GM12878 (cell line): Measurements from ENCODE around the gene LRFN2. TPM values are rescaled to one million over a fixed set of nuclear protein-coding genes. Genes with fewer than 3 reads are reported as not detected.

Experiments used
- ATAC-seq: fragments of 200-7000 bp; cut with Tn5 transposase; 3 replicates; pipeline ENCODE4 v1.9.1; 2020; ENCODE audit warnings: mild to moderate bottlenecking, moderate library complexity
- BruUV-seq: library from RNA; stranded (reverse); fragments of 400-500 nt; replicated peaks from 2 replicates; lab custom pipeline; 2021; lab: Mats Ljungman, UMichigan
- CTCF ChIA-PET: fragments of 300-600 bp; sonication (Branson Sonifier 250); formaldehyde crosslinking; extraction: SDS; loops from one replicate; lab custom pipeline; 2021; ENCODE audit warnings: inconsistent platforms; lab: Yijun Ruan, JAX
- POLR2A ChIA-PET: fragments of 350-600 bp; formaldehyde crosslinking; extraction: SDS; loops from one replicate; lab custom pipeline; 2021; ENCODE audit warnings: inconsistent platforms; lab: Charles Lee
- RAD21 ChIA-PET: fragments of 300-600 bp; sonication (Branson Sonifier 250); formaldehyde crosslinking; loops from one replicate; lab custom pipeline; 2023; ENCODE audit warnings: antibody characterized with exemption; ENCODE audit not compliant: unreplicated experiment; lab: Charles Lee
- SMC1A ChIA-PET: fragments of 300-600 bp; sonication (Branson Sonifier 250); formaldehyde crosslinking; loops from one replicate; lab custom pipeline; 2023; ENCODE audit not compliant: unreplicated experiment, uncharacterized antibody; lab: Charles Lee
- DNase-seq: peaks from one replicate; pipeline ENCODE4 v3.0.0-alpha.2; 2011; ENCODE audit warnings: low read depth, low spot score
- FAIRE-seq: peaks from 3 replicates; lab custom pipeline; 2011; peaks lifted over from hg19 to GRCh38; lab: Jason Lieb, UNC
- H2AFZ ChIP-seq: 2 replicates; pipeline ENCODE4 v1.6.0; 2011; ENCODE audit warnings: low read depth, low read length, control low read depth; ENCODE audit not compliant: control insufficient read depth
- H3K27ac ChIP-seq: 2 replicates; pipeline ENCODE4 v1.5.1; 2011; ENCODE audit warnings: control low read depth; ENCODE audit not compliant: control insufficient read depth, insufficient read depth
- H3K27me3 ChIP-seq, 2 experiments: replicated peaks in 1 of 2; 2 replicates each; pipeline versions ENCODE4 v1.6.0 to v1.6.1; 2011; ENCODE audit warnings: low read length in 1 of 2; ENCODE audit not compliant: control insufficient read depth in 2 of 2, insufficient read depth in 2 of 2
- H3K36me3 ChIP-seq, 2 experiments: 2 replicates each; pipeline ENCODE4 v1.5.1; 2011; ENCODE audit warnings: low read length in 1 of 2; ENCODE audit not compliant: control insufficient read depth in 2 of 2, insufficient read depth in 2 of 2
- H3K4me1 ChIP-seq: 2 replicates; pipeline ENCODE4 v1.6.1; 2011; ENCODE audit warnings: mild to moderate bottlenecking, low read length, moderate library complexity, mixed read lengths; ENCODE audit not compliant: control insufficient read depth, insufficient read depth
- H3K4me2 ChIP-seq: 2 replicates; pipeline ENCODE4 v1.6.0; 2011; ENCODE audit warnings: control low read depth; ENCODE audit not compliant: control insufficient read depth, insufficient read depth
- H3K4me3 ChIP-seq: fragments of 200-600 bp; sonication (generic); 2 replicates; pipeline ENCODE4 v1.5.1; 2016
- H3K79me2 ChIP-seq: 2 replicates; pipeline ENCODE4 v1.6.0; 2011; ENCODE audit warnings: low read length; ENCODE audit not compliant: control insufficient read depth, insufficient read depth
- H3K9ac ChIP-seq: 2 replicates; pipeline ENCODE4 v1.8.0; 2011; ENCODE audit warnings: low read length, control low read depth, mixed read lengths; ENCODE audit not compliant: control insufficient read depth, insufficient read depth
- H3K9me3 ChIP-seq: replicated peaks from 3 replicates; pipeline ENCODE4 v1.5.1; 2011; ENCODE audit warnings: mild to moderate bottlenecking, low read length; ENCODE audit not compliant: control insufficient read depth, insufficient read depth
- H4K20me1 ChIP-seq: 2 replicates; pipeline ENCODE4 v1.6.0; 2011; ENCODE audit not compliant: control insufficient read depth, insufficient read depth
- CEBPB ChIP-seq, 2 experiments: fragments of 150-350 bp in 1 of 2; IDR thresholded peaks; 2 replicates each; pipeline ENCODE4 v1.6.1; 2012 to 2014; ENCODE audit warnings: low read depth in 2 of 2, low read length in 2 of 2, borderline replicate concordance in 1 of 2, inconsistent platforms in 1 of 2
- DPF2 ChIP-seq: fragments of 450-650 bp; IDR thresholded peaks from 2 replicates; pipeline ENCODE4 v1.6.1; 2017; ENCODE audit warnings: mild to moderate bottlenecking
- MYB ChIP-seq: fragments of 150-350 bp; IDR thresholded peaks from 2 replicates; pipeline ENCODE4 v1.6.1; 2014; ENCODE audit warnings: mild to moderate bottlenecking, low read depth, low read length, borderline replicate concordance
- SMC3 ChIP-seq: IDR thresholded peaks from 2 replicates; pipeline ENCODE4 v1.6.1; 2011; ENCODE audit warnings: low read length, improper control_type of control experiment, borderline replicate concordance
- SPI1 ChIP-seq: IDR thresholded peaks from 2 replicates; pipeline ENCODE4 v1.6.1; 2011; ENCODE audit warnings: low read depth, mild to moderate bottlenecking, low read length, moderate library complexity, borderline replicate concordance; ENCODE audit not compliant: insufficient read depth
- TARDBP ChIP-seq: IDR thresholded peaks from 2 replicates; pipeline ENCODE4 v1.6.1; 2016; ENCODE audit warnings: borderline replicate concordance
- ZNF24 ChIP-seq: fragments of 450-650 bp; IDR thresholded peaks from 2 replicates; pipeline ENCODE4 v1.6.1; 2017; ENCODE audit warnings: antibody characterized with exemption, mild to moderate bottlenecking
- WGBS: methylation state at CpG from one replicate; pipeline ENCODE4 v1.1.6; 2016; ENCODE audit warnings: low lambda C conversion rate; ENCODE audit not compliant: insufficient replicate concordance, insufficient coverage; ENCODE audit errors: missing lambda C conversion rate; 5-methylcytosine and 5-hydroxymethylcytosine counted together
- in situ Hi-C: fragments of 300-500 bp; cut with MboI; formaldehyde crosslinking; loops from 9 replicates; pipeline ENCODE4 v1.14.3; 2018; ENCODE audit warnings: mixed read lengths
- intact Hi-C: fragments of 100-400 bp; cut with micrococcal nuclease; formaldehyde crosslinking; loops from one replicate; pipeline ENCODE4 v1.14.2; 2022; ENCODE audit not compliant: unreplicated experiment
- polyA plus RNA-seq, 11 experiments: library from polyadenylated mRNA; depleted of rRNA in 4 of 11; unstranded in 6 of 11; stranded (reverse) in 5 of 11; fragments of >200 nt; fragmentation: Nextera tagmentation in 4 of 11; fragmentation: Illumina TruSeq in 1 of 11; extraction: Ambion mirVana in 4 of 11; extraction: Trizol in 1 of 11; gene quantifications; 1 replicate in 1 of 11; 2 replicates in 10 of 11; pipeline versions ENCODE4 v1.2.1 to v1.2.3, GENCODE V29; 2011 to 2016; ENCODE audit warnings: inconsistent platforms in 2 of 11, missing spikeins in 2 of 11, low read depth in 1 of 11
- total RNA-seq, 4 experiments: library from RNA; depleted of rRNA in 3 of 4; stranded (reverse); fragments of >200 nt in 3 of 4; fragmentation: Illumina TruSeq in 1 of 4; extraction: Trizol in 1 of 4; gene quantifications; 2 replicates each; pipeline versions ENCODE4 v1.2.1 to v1.2.3, GENCODE V29; 2013 to 2021
- TF ChIP-seq, protein P1 (sequence below): IDR thresholded peaks from 2 replicates; pipeline ENCODE4 v1.6.1; 2011; ENCODE audit warnings: low read depth, mild to moderate bottlenecking, low read length, moderate library complexity, borderline replicate concordance; ENCODE audit errors: extremely low read depth
- TF ChIP-seq, protein P2 (sequence below): IDR thresholded peaks from 2 replicates; pipeline ENCODE4 v1.6.1; 2011; ENCODE audit warnings: borderline replicate concordance, low read depth, mild to moderate bottlenecking, moderate library complexity, mixed read lengths, low read length; ENCODE audit not compliant: insufficient read depth; ENCODE audit errors: extremely low read length
- TF ChIP-seq, protein P3 (sequence below): fragments of 450-650 bp; formaldehyde crosslinking; IDR thresholded peaks from 2 replicates; pipeline ENCODE4 v1.4.0; 2020; ENCODE audit warnings: mild to moderate bottlenecking, moderate library complexity
- TF ChIP-seq, protein P4 (sequence below): fragments of 450-650 bp; IDR thresholded peaks from 2 replicates; pipeline ENCODE4 v1.6.1; 2017; ENCODE audit warnings: antibody characterized with exemption, mild to moderate bottlenecking, moderate library complexity

Gene LRFN2
- total and polyA plus RNA-seq, 10 of the 15 experiments (the other 5 are each of a cell fraction or from before 2014, with no cell fraction given): not detected

DNA sequence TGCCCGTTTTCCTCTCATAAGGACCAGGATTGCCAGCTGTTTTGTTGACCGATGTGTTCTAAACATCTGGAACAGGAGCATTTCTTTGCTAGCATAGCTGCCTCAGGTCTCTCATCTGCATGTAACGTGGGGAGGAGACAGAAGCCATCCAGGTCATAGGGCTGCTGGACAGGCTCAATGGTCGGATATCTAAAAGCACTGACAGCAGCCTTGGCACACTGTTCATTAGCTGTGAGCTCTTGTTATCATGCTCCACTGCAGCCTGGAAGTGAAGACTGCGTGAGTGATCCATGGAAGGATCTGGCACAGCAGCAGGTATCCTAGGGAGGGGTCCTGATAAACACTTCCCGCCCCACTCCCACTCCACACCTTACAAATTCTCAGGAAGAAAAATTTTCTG lies 175.3 kb downstream of the LRFN2 start:
- Histone ChIP-seq H3K4me3 (no peak overlapping the region), H3K27ac (no peak overlapping the region), H2AFZ (no peak overlapping the region), H3K4me1 (no peaks in the 10 kb centered on the region), H3K27me3 (peaks cover 4 to 6% of the 10 kb centered on the region in 2 experiments), H3K9ac (no peak overlapping the region), H3K9me3 (no peaks in the 10 kb centered on the region), H3K4me2 (no peak overlapping the region), H4K20me1 (no peaks in the 10 kb centered on the region), H3K79me2 (no peaks in the 10 kb centered on the region), H3K36me3 (no peaks in the 10 kb centered on the region)
- POLR2A ChIA-PET: no interaction called here
- no TSS peak for BruUV-seq
- DNase-seq (no peak), FAIRE-seq (no peak), ATAC-seq (no peak)
- RAD21 ChIA-PET: no interaction called here
- SMC1A ChIA-PET: no interaction called here
- 18% methylated on average over 6 of the region's 6 CpGs for WGBS
- CTCF ChIA-PET: no interaction called here
- intact Hi-C loops: no loop called here
- TF ChIP-seq, protein P1, sequence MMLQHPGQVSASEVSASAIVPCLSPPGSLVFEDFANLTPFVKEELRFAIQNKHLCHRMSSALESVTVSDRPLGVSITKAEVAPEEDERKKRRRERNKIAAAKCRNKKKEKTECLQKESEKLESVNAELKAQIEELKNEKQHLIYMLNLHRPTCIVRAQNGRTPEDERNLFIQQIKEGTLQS: no peak
- TF ChIP-seq, protein P2, sequence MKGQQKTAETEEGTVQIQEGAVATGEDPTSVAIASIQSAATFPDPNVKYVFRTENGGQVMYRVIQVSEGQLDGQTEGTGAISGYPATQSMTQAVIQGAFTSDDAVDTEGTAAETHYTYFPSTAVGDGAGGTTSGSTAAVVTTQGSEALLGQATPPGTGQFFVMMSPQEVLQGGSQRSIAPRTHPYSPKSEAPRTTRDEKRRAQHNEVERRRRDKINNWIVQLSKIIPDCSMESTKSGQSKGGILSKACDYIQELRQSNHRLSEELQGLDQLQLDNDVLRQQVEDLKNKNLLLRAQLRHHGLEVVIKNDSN: no peak
- TF ChIP-seq DPF2: no peak
- TF ChIP-seq, protein P3, sequence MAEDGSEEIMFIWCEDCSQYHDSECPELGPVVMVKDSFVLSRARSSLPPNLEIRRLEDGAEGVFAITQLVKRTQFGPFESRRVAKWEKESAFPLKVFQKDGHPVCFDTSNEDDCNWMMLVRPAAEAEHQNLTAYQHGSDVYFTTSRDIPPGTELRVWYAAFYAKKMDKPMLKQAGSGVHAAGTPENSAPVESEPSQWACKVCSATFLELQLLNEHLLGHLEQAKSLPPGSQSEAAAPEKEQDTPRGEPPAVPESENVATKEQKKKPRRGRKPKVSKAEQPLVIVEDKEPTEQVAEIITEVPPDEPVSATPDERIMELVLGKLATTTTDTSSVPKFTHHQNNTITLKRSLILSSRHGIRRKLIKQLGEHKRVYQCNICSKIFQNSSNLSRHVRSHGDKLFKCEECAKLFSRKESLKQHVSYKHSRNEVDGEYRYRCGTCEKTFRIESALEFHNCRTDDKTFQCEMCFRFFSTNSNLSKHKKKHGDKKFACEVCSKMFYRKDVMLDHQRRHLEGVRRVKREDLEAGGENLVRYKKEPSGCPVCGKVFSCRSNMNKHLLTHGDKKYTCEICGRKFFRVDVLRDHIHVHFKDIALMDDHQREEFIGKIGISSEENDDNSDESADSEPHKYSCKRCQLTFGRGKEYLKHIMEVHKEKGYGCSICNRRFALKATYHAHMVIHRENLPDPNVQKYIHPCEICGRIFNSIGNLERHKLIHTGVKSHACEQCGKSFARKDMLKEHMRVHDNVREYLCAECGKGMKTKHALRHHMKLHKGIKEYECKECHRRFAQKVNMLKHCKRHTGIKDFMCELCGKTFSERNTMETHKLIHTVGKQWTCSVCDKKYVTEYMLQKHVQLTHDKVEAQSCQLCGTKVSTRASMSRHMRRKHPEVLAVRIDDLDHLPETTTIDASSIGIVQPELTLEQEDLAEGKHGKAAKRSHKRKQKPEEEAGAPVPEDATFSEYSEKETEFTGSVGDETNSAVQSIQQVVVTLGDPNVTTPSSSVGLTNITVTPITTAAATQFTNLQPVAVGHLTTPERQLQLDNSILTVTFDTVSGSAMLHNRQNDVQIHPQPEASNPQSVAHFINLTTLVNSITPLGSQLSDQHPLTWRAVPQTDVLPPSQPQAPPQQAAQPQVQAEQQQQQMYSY (CRISPR knock-in tag): no peak
- no peak for TF ChIP-seq TARDBP
- TF ChIP-seq CEBPB (IDR thresholded peaks at IDR 0.05; ENCODE audit: borderline replicate concordance in 1 of 2, low read depth in 2 of 2, low read length in 2 of 2): no peak
- TF ChIP-seq, protein P4, sequence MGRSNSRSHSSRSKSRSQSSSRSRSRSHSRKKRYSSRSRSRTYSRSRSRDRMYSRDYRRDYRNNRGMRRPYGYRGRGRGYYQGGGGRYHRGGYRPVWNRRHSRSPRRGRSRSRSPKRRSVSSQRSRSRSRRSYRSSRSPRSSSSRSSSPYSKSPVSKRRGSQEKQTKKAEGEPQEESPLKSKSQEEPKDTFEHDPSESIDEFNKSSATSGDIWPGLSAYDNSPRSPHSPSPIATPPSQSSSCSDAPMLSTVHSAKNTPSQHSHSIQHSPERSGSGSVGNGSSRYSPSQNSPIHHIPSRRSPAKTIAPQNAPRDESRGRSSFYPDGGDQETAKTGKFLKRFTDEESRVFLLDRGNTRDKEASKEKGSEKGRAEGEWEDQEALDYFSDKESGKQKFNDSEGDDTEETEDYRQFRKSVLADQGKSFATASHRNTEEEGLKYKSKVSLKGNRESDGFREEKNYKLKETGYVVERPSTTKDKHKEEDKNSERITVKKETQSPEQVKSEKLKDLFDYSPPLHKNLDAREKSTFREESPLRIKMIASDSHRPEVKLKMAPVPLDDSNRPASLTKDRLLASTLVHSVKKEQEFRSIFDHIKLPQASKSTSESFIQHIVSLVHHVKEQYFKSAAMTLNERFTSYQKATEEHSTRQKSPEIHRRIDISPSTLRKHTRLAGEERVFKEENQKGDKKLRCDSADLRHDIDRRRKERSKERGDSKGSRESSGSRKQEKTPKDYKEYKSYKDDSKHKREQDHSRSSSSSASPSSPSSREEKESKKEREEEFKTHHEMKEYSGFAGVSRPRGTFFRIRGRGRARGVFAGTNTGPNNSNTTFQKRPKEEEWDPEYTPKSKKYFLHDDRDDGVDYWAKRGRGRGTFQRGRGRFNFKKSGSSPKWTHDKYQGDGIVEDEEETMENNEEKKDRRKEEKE: no peak
- TF ChIP-seq ZNF24: no peak
- no peak for TF ChIP-seq SPI1
- no peak for TF ChIP-seq SMC3
- no peak for TF ChIP-seq MYB
- in situ Hi-C loops: no loop called here
